Ectodermal cell (in vitro differentiated cells): ENCODE results near the gene TANC2.

ENCODE experiments used
- H3K27ac ChIP-seq: 2 replicates; pipeline ENCODE4 v1.7.0; 2013; ENCODE audit warnings: mild to moderate bottlenecking, low read depth, low read length; ENCODE audit not compliant: insufficient read depth, poor library complexity, severe bottlenecking
- H3K27me3 ChIP-seq: 2 replicates; pipeline ENCODE4 v1.7.0; 2013; ENCODE audit warnings: mild to moderate bottlenecking, low read length; ENCODE audit not compliant: insufficient read depth, control insufficient read depth, poor library complexity, severe bottlenecking
- H3K36me3 ChIP-seq: one replicate; pipeline ENCODE4 v1.7.0; 2013; ENCODE audit warnings: low read length; ENCODE audit not compliant: control insufficient read depth, insufficient read depth
- H3K4me1 ChIP-seq: one replicate; pipeline ENCODE4 v1.7.0; 2013; ENCODE audit warnings: low read length; ENCODE audit not compliant: control insufficient read depth, insufficient read depth
- H3K4me3 ChIP-seq: 2 replicates; pipeline ENCODE4 v1.7.0; 2013; ENCODE audit warnings: low read depth, low read length, control low read depth; ENCODE audit not compliant: insufficient read depth
- H3K9me3 ChIP-seq: 2 replicates; pipeline ENCODE4 v1.7.0; 2013; ENCODE audit warnings: mild to moderate bottlenecking, low read length, moderate library complexity; ENCODE audit not compliant: control insufficient read depth
- WGBS, 2 experiments: methylation state at CpG; one replicate each; pipeline ENCODE4 v1.1.7; 2013; ENCODE audit warnings: missing lambda C conversion rate in 2 of 2; 5-methylcytosine and 5-hydroxymethylcytosine counted together

The TANC2 gene

DNA sequence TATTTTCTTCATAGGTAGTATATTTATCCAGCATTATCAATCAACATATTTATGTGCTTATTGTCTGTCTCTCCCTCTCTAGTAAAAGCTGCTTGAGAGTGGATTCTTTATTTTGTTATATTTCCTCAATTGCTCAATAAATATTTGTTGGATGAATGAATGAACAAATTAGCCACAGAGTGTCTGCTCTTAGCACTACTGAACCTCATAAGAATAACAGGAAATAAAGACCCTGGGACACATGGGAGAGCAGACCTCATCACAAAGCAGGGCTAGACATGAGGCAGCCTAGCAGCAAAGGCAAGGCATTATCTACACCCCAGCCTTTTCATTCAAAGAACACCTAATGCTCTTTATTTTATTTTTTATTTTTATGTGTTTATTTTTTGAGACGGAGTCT is 34.9 kb upstream of the TANC2 start:
- no peaks in the 10 kb centered on the region for H3K36me3 ChIP-seq
- no peaks in the 10 kb centered on the region for H3K9me3 ChIP-seq
- WGBS, 2 experiments, result 94% methylated on average over 1 of the region's 1 CpG
- H3K4me3 ChIP-seq, result no peak overlapping the region
- no peaks in the 10 kb centered on the region for H3K4me1 ChIP-seq
- no peak overlapping the region for H3K27ac ChIP-seq
- H3K27me3 ChIP-seq, result no peaks in the 10 kb centered on the region

DNA sequence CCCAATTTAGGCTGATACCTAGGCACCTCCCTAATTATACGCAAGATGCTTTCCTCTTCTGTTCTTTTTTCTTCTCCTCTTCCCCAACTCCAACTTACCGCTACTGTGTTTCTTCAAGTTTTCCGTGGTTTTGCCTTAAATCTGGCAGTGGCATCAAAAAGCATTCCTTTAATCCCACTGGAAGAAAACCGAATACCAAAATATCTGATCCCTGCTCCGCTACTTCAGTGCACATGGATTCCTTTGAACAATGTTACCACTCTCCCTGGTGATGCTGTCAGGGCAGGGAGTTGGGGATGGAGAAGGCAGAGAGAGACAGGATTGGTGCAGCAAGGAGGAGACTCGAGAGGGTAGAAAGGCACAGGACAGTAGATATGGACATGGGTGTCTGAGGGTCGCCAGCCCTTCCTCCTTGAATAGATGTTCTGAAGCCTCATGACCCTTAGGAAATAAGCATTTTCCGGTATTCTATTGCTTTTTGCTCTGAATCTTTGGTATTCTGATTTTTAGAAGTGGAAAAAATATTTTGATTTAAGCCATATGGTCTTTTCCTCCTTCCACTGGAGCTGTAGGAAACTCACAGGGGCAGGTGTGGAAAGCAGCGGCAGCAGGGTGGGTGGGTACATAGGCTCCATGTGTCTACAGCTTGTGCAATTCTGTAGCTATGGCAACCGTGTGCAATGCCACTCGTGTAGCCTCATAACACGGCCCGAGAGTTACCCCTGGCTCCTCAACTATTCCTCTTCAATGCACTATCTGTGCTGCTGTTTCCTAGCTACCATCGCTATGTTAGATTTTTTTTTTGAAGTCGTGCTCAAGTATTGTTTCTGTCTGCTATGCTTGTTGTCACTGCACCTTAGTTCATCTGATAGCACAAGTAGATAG is 32.3 kb upstream of the TANC2 start:
- Histone ChIP-seq H3K36me3 (no peaks in the 10 kb centered on the region), H3K4me1 (no peaks in the 10 kb centered on the region), H3K9me3 (no peaks in the 10 kb centered on the region), H3K27ac (no peak overlapping the region), H3K4me3 (no peak overlapping the region), H3K27me3 (no peaks in the 10 kb centered on the region)
- WGBS, 2 experiments, result 92% methylated on average over 14 to 15 of the region's 15 CpGs

DNA sequence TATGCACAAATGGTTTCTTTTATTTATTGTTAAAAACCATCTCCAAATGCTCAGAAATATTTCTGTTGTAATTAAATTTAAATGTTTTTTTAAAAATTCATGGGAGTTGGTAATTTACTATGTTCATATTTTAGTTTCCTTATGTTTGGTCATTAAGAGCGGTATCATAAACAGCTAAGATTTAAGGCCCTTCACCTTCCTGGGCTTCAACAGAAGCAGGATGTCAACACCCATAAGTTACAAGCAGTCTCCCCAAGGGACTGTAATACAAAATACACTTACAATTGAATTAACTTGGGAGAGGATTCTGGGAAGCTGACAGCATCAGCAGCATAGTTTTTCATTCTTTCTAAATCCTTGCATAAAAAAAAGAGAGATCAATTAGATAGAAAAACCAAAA is 30.9 kb upstream of the TANC2 start:
- H3K36me3 ChIP-seq, result no peaks in the 10 kb centered on the region
- no peaks in the 10 kb centered on the region for H3K9me3 ChIP-seq
- H3K27me3 ChIP-seq, result no peaks in the 10 kb centered on the region
- no peak overlapping the region for H3K4me3 ChIP-seq
- H3K4me1 ChIP-seq, result no peaks in the 10 kb centered on the region
- no peak overlapping the region for H3K27ac ChIP-seq
- 93% methylated on average over 1 of the region's 1 CpG; no CpG with 5 or more reads in 1 of the 2 experiments for WGBS, 2 experiments

DNA sequence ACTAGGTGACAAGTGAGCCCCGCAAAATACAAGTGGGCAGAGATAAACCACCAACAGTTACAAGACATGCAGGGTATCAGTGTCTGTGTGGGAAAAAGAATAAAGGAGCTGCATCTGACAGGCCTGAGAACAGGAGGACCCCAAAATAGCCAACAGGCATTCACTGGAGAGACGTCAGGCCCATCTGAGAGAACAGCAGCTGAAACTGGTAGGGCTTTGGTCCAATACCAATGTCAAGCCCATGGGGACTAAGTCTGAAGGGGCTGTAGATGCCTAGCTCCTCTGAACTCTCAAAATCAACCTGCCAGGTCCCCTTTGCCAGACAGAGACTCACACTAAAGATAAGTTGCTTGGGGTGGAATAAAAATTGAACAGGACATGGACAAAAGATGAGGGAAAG is 30.5 kb upstream of the TANC2 start:
- H3K27me3 ChIP-seq, result no peaks in the 10 kb centered on the region
- H3K36me3 ChIP-seq, result no peaks in the 10 kb centered on the region
- no peak overlapping the region for H3K4me3 ChIP-seq
- WGBS, 2 experiments, result 84 to 91% methylated on average over 2 of the region's 2 CpGs
- no peaks in the 10 kb centered on the region for H3K9me3 ChIP-seq
- no peak overlapping the region for H3K27ac ChIP-seq
- no peaks in the 10 kb centered on the region for H3K4me1 ChIP-seq

DNA sequence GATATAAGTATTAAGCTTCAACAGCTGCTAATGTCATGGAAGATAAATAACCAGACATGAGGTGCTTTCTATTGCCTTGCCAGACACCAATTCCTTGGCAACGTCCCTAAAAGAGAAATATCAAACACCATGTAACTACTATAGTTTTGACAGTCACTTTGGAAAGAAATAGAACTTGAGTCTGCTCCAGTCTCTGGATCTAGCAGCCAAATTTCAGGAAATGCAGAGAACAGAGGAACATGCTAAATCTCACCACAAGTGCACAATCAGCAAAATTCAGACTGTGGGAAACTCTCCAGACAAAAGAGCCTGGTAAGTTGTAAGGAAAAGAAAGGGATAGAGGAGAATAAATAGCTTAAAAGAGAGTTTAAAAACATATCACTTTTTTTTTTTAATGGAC is 28.4 kb upstream of the TANC2 start:
- Histone ChIP-seq H3K27me3 (no peaks in the 10 kb centered on the region), H3K36me3 (no peaks in the 10 kb centered on the region), H3K4me3 (no peak overlapping the region), H3K9me3 (no peaks in the 10 kb centered on the region), H3K4me1 (no peaks in the 10 kb centered on the region), H3K27ac (no peak overlapping the region)
- 92 to 95% methylated on average over 1 of the region's 1 CpG for WGBS, 2 experiments

DNA sequence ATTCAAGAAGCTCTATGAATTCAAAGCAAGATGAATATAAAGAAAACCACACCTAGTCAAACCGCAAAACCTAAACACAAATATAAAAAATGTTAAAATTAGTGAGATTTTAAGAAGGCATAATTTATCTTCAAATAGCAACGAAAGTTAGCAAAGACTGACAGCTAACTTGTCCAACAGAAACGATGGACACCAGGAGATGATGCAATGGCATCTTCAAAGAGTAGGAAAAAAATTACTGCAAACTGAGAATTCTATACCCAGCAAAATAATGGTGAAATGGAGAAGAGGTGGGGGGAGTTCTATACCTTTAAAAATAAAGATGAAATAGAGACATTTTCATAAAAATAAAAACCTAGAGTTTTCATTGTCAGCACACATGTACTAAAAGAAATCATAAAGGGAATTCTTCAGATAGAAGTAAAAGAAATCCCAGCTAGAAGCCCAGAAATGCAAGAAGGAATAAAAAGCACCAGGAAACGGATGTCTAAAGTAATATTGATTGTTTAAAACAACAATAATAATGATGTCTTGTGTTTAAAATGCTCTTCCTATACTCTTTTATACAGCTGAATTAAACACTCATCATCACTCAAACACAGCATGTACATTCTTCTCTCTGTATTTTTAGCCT is 24.6 kb upstream of the TANC2 start:
- H3K4me1 ChIP-seq, result no peaks in the 10 kb centered on the region
- no peak overlapping the region for H3K4me3 ChIP-seq
- no peak overlapping the region for H3K27ac ChIP-seq
- no peaks in the 10 kb centered on the region for H3K36me3 ChIP-seq
- WGBS, 2 experiments, result 96 to 100% methylated on average over 2 to 3 of the region's 4 CpGs
- H3K27me3 ChIP-seq, result no peaks in the 10 kb centered on the region
- no peaks in the 10 kb centered on the region for H3K9me3 ChIP-seq

DNA sequence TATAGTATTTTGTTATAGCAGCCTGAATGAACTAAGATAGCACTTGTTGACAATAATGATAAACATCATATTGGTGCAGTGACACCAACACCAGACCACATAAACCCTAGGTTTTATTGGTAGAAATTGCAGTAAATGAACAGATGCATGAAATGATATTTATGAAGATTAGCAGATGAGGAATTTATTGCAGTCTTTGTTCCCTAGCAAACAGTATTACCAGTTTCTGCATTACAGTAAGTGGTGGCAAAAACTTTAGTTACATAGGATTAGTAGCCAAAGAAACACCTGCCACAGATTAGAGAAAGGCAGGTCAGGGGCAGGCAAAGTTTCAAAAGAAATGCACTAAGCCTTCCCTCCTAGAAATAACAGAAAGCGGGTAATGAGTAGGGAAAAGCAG is 17.7 kb upstream of the TANC2 start:
- H3K4me3 ChIP-seq, result no peak overlapping the region
- 82 to 85% methylated on average over 1 of the region's 1 CpG for WGBS, 2 experiments
- H3K27ac ChIP-seq, result no peak overlapping the region

DNA sequence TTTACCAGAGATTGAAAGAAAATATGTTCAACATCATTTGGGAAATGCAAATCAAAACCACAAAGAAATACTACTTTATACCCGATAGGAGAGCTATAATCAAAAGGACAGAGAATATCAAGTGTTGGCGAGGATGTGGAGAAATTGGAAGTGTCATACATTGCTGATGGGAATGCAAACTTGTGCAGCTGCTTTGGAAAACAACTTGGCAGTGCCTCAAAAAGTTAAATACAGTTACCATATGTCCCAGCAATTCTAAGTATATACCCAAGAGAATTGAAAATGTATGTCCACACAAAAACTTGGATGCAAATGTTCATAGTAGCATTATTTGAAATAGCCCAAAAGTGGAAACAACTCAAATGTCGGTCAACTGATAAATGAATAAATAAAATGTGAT is 17.0 kb upstream of the TANC2 start:
- Histone ChIP-seq H3K27ac (no peak overlapping the region), H3K27me3 (no peaks in the 10 kb centered on the region), H3K9me3 (no peaks in the 10 kb centered on the region), H3K36me3 (no peaks in the 10 kb centered on the region), H3K4me1 (no peaks in the 10 kb centered on the region), H3K4me3 (no peak overlapping the region)
- 84 to 100% methylated on average over 2 of the region's 3 CpGs for WGBS, 2 experiments

More for the DNA sequence above, 17.7 kb upstream of the TANC2 start:
- Histone ChIP-seq H3K9me3 (no peaks in the 10 kb centered on the region), H3K36me3 (no peaks in the 10 kb centered on the region), H3K4me1 (no peaks in the 10 kb centered on the region), H3K27me3 (no peaks in the 10 kb centered on the region)

DNA sequence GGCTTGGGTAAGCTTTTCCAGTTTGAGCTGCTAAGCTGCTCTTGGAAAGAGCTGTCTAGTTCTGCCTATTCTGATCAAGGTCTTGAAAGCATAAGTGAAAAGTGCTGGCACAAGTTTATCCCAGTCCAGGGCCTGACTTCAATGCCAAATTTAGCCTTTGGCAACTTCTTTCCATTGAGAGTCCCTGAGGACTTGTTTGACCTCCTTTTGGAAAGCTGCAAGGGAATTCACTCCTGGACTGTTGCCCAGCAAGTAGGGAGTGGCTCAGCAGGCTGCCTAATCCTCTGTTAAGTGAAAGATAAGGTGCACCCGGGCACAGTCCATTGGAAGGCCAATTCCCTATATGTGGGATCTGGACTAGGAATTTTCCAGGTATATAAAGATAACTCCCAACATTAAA is 16.0 kb upstream of the TANC2 start:
- no peaks in the 10 kb centered on the region for H3K27me3 ChIP-seq
- no peaks in the 10 kb centered on the region for H3K36me3 ChIP-seq
- no peaks in the 10 kb centered on the region for H3K9me3 ChIP-seq
- H3K4me3 ChIP-seq, result no peak overlapping the region
- H3K4me1 ChIP-seq, result no peaks in the 10 kb centered on the region
- no peak overlapping the region for H3K27ac ChIP-seq
- WGBS, 2 experiments, result 76% methylated on average over 1 of the region's 1 CpG; no CpG with 5 or more reads in 1 of the 2 experiments

DNA sequence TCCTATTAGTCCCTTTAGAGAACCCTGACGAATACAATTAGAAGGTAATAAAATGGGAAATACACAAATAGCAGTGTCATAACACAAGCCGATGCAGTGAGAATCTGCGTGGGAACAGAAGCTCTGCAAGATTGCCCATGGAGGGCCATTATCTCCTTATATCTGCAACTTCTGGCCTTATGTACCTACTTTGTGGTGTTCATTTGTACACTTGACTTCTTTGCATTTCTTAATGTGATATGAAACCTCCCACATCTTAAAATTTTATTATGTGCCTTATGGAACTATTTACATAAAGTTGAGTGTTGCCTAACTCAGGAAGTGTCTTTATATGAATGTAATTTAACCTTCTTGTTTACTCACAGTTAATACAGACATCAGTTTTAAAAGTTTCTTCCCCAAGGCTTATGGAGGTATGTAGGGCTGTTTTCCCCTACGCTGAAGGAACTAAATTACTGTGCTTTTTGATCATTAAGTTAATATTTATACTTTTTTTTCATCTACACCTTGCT is 10.1 kb upstream of the TANC2 start:
- Histone ChIP-seq H3K36me3 (no peaks in the 10 kb centered on the region), H3K27me3 (no peaks in the 10 kb centered on the region), H3K9me3 (no peaks in the 10 kb centered on the region), H3K27ac (no peak overlapping the region), H3K4me3 (no peak overlapping the region), H3K4me1 (no peaks in the 10 kb centered on the region)
- 96 to 97% methylated on average over 3 of the region's 4 CpGs for WGBS, 2 experiments
